GM08714 (cell line): ENCODE measurements around the gene CISH.

Experiments used
- H3K4me3 ChIP-seq: fragments of 200-500 bp; sonication (Bioruptor generic); 2 replicates; pipeline ENCODE4 v1.5.1; 2014; ENCODE audit warnings: mild to moderate bottlenecking, low read length, inconsistent platforms
- ZNF274 ChIP-seq: IDR thresholded peaks from 2 replicates; pipeline ENCODE4 v1.6.1; 2012; ENCODE audit warnings: mild to moderate bottlenecking, low read depth, low read length

CISH gene

DNA sequence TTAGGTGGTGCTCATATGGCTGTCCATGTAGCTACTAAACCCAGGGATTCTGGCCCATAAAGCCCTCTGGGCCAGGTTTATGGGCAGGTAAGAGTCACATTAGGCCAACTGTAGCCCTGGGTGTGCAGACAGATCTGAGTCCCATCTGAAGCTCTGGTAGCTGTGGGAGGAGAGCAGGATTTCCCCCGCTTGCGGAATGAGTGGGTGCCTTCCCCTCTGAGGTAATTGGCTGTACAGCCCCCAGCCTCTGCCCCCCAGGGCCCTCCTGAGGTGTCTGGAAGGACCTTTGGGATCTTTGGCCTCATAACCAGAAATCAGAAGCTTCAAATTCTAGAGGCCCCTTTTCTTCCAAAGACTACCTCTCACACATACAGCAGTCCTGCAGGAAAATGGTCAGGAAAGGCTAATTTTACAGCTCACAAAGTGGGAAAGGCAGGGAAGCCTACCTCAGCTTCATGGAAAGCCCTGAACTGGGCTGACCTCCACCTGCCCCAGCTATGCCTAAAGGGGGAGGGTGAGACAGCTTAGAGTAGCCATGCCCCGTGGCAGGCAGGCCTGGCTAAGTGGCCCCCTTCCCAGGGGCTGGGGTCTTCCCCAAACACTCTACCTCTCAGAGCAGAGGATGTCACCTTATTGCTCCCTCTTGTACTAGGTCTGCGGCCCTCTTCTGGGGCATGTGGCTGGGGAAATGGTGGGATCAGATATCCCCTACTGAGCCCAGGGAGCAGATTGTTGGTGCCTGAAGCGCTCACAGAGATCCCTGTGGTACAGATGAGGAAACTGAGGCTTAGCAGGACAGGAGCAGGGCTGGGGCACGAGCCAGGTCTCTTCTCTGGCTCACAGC, 25.4 kb downstream of the CISH start:
- H3K4me3 ChIP-seq, result no peak overlapping the region
- no peak for TF ChIP-seq ZNF274

DNA sequence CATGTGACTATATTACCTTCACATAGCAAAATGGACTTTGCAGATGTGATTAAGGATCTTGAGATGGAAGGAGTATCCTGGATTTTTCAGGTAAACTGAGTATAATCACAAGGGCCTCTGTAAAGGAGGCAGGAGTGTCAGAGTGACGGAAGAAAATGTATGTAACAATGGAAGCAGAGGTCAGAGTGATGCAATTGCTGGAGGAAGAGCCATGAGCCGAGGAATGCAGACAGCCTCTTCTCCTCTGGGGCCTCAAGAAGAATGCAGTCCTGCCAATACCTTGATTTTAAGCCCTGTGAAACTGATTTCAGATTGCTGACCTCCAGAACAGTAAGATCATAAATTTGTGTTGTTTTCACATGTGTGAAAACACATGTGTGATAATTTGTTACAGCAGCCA, 27.2 kb downstream of the CISH start:
- no peak overlapping the region for H3K4me3 ChIP-seq
- TF ChIP-seq ZNF274, result no peak

- no peak overlapping the region for H3K4me3 ChIP-seq
- no peak for TF ChIP-seq ZNF274
These were observed 27.7 kb downstream of the CISH start for GRCh38 chr3:50583897-50584296.

DNA sequence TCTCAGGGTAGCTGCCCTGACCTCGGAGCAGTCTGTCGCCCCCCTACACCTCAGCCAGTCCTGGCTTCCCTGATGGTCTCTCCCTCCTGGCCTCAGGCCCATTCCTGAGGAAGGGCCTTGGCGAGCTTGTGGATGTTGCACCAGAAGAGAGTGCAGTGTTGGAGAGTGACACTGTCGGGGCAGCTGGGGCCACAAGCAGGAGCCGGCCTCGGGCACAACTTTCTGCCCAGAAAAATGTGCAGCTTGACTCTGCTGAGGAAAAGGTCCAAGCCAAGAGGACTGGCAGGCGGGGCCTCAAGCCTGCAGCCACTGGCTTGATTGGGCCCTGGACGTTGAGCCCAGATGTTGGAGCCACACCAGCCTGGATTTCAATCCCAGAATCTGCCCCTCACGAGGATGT, 29.5 kb downstream of the CISH start:
- TF ChIP-seq ZNF274, result no peak
- H3K4me3 ChIP-seq, result no peak overlapping the region

- H3K4me3 ChIP-seq, result no peak overlapping the region
- no peak for TF ChIP-seq ZNF274
These were observed 30.1 kb downstream of the CISH start for GRCh38 chr3:50581459-50581842.

GRCh38 chr3:50580683-50581458, 30.7 kb downstream of the CISH start:
- no peak overlapping the region for H3K4me3 ChIP-seq
- TF ChIP-seq ZNF274, result no peak

DNA sequence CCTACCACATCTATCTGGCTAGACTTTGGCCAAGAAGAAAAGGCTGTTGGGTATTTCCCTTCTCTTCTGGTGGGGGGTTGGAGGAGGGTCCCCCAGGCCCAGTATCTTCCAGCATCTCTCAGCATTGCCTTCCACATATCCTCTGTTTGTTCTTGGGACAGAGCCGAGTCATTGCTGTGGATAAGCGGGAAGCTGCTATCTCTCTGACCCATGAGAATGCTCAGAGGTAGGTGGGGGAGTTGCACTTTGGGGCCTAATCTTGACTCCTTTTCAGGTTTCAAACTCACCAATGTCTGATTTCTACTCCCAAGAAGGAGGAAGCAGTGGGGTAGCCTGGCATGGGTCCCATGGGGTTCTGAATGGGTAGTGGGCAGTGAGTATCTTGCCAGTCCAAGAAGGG, 34.2 kb downstream of the CISH start:
- H3K4me3 ChIP-seq, result no peak overlapping the region

DNA sequence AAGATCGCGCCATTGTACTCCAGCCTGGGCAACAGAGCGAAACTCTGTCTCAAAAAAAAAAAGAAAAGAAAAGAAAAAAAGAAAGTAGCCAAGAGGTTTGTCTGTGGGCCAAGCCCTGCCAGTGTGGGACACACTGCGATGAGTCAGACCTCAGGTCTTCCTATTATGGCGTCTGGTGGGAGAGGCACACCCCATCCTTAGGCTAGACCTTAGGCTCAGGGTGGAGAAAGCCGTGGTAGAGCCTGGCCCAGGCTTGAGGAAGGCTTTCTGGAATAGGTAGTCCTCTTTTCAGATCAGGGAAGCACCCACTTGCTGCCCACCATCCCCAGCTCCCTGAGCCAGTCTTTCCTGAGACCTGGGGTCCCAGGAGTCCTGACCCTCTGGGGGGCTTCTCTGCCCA, 36.2 kb downstream of the CISH start:
- no peak for TF ChIP-seq ZNF274
- no peak overlapping the region for H3K4me3 ChIP-seq

More for the DNA sequence above, 34.2 kb downstream of the CISH start:
- no peak for TF ChIP-seq ZNF274

DNA sequence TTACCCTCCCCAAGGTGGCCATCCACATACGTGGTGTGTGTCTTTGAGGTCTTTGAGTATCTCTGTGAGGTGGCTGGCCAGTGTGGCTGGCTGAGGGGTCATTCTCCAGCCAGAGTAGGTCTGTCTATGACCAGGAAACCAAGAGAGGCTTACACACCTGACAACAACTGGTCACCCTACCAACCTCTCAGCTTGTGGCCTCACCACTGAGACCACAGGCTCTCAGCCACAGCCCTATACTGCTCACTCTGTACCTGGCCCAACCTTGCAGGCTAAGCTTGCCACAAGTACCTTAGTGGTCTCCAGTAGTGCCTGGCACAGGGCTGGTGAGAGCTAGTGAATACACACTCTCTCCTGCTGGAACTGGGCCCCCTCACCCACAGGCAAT, 37.1 kb downstream of the CISH start:
- H3K4me3 ChIP-seq, result no peak overlapping the region
- TF ChIP-seq ZNF274, result no peak

- TF ChIP-seq ZNF274, result no peak
- H3K4me3 ChIP-seq, result no peak overlapping the region
These were observed 37.8 kb downstream of the CISH start for GRCh38 chr3:50573566-50574443.

DNA sequence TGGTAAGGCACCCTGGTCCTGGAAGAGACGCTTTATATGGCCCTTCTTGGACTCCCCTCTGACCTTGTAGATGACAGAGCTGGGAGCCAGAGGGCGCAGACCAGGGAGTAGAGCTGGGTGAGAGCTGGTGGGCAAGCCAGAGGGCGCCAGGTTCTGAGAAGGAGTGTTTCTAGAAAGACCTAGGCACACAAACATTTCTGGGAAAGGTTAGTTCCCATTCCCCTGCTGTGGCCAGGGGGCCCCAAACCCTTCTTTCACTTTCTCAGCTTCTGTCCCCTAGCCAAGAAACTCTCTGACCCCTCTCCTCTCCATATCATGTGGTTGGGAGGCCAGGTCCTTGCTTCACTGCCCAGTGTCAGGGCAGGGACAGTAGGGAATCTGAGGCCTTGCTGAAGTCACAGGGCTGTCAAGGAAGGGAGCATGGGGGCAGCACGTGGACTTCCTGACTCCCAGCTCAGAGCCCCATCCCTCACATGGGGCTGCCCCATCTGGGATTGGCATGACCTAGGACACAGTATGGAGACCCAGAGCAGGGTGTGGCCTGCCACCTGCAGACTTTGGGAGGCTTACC, 38.7 kb downstream of the CISH start:
- H3K4me3 ChIP-seq, result no peak overlapping the region
- no peak for TF ChIP-seq ZNF274

DNA sequence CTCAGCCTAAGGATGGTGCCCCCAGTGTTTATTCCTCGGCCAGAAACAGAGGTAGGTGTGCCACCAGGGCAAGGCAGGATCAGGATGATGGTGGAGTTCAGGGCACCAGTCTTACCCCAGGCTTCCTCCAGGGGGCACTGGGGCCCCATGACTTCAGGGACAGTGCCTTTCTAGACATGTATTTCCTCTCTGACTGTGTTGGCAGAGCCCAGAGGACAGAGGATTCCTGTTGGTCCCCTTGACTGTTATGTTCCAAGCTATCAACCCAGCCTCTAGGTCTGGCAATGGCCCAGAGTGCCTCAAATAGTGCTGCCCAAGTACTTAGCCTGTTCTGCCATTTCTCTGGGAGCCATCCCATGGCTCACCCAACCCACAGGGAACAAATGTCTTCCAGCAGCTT, 39.4 kb downstream of the CISH start:
- no peak for TF ChIP-seq ZNF274
- H3K4me3 ChIP-seq, result no peak overlapping the region

DNA sequence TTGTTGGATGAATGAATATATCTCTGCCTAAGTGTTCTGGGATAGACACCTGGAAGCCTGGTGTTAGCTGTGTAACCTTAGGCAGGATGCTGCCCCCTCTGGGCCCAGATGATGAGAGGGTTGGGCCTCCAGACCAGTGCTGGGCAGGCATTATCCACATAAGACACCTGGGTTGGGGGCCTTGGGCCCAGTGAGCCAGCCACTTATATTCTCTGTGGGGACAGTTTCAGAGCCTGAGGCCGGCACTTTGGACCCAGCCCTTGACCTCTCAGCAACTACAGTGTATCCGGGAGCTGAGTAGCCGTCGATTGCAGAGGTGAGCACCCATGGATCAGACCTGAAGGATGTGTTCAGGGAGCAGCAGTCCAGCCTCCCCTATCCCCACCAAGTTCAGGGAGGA, 40.1 kb downstream of the CISH start:
- no peak overlapping the region for H3K4me3 ChIP-seq
- TF ChIP-seq ZNF274, result no peak
